ENCODE results near the gene FBLN5. TPM values are rescaled to one million over a fixed set of nuclear protein-coding genes. Genes with fewer than 3 reads are reported as not detected.
A peak's percentile ranks its signal among the peaks of the same experiment; 100 is the strongest.

FBLN5 gene
- total and polyA plus RNA-seq, 9 of the 15 experiments (the other 6 are each of a cell fraction or from before 2014, with no cell fraction given) = 0.11 to 0.22 TPM; not detected in 7

- peak; percentile 47 to 64 (median 51); a peak in 5 of 6 replicates for TF ChIP-seq CTCF (IDR thresholded peaks at IDR 0.05 in 2 of 3, conservative IDR thresholded peaks at IDR 0.05 in 1 of 3; ENCODE audit: insufficient read depth in 2 of 3, low read depth in 1 of 3, low read length in 3 of 3)
Measured at GRCh38 chr14:91858536-91859275, 88.8 kb downstream of the FBLN5 start (continued).

- Histone ChIP-seq H3K4me1 (replicated peaks in 1 of 2; ENCODE audit: control insufficient read depth in 2 of 2, insufficient read depth in 2 of 2, low read length in 2 of 2) (peaks cover 0 to 2% of the 10 kb centered on the region in 2 experiments; a peak in 2 of 5 replicates), H3K9me3 (replicated peaks; ENCODE audit: control insufficient read depth, insufficient read depth, low read depth, low read length) (no peaks in the 10 kb centered on the region), H3K27me3 (ENCODE audit: control insufficient read depth in 2 of 2, insufficient read depth in 2 of 2, low read length in 2 of 2) (no peaks in the 10 kb centered on the region), H3K79me2 (ENCODE audit: control insufficient read depth, insufficient read depth, low read length) (no peaks in the 10 kb centered on the region), H3K36me3 (ENCODE audit: control insufficient read depth, insufficient read depth, low read length) (no peaks in the 10 kb centered on the region), H3K27ac (ENCODE audit: extremely low read depth, low read depth, low read length) (no peak overlapping the region), H3K9ac (ENCODE audit: insufficient read depth in 1 of 2, low read depth in 2 of 2, low read length in 2 of 2) (no peak overlapping the region), H3K4me3 (no peak overlapping the region), H3K9me1 (ENCODE audit: control insufficient read depth, insufficient read depth, low read length) (no peaks in the 10 kb centered on the region), H2AFZ (ENCODE audit: low read depth, low read length) (no peak overlapping the region), H3K4me2 (ENCODE audit: insufficient read depth, low read length) (no peak overlapping the region), H4K20me1 (replicated peaks; ENCODE audit: control insufficient read depth, insufficient read depth, low read length) (no peaks in the 10 kb centered on the region)
- ChIA-PET POLR2A (no interaction called here), CTCF (ENCODE audit: low intra/inter-chr PET ratio) (no interaction called here)
- FAIRE-seq (no peak), DNase-seq (ENCODE audit: extremely low read depth in 1 of 4, low spot score in 3 of 4) (no peak), ATAC-seq (no peak)
- in situ Hi-C loops (cut with MboI) = no loop called here
- 67% methylated on average over 2 of the region's 2 CpGs for WGBS (ENCODE audit: insufficient coverage, low coverage, missing lambda C conversion rate)
- intact Hi-C loops (cut with micrococcal nuclease) = loop anchor here (2.0 kb wide), 1 partner anchor 207 kb away; no protein-coding TSS in a partner anchor
- BruUV-seq (replicated peaks) = no TSS peak
- TF ChIP-seq ZNF76 (CRISPR knock-in tag; IDR thresholded peaks at IDR 0.05; ENCODE audit: borderline replicate concordance) (no peak), ERF (CRISPR knock-in tag; IDR thresholded peaks at IDR 0.05) (no peak), NFE2 (IDR thresholded peaks at IDR 0.05; ENCODE audit: low read depth) (no peak), SFPQ (IDR thresholded peaks at IDR 0.05; ENCODE audit: low read depth, low read length) (no peak), ZFPM2 (CRISPR knock-in tag; IDR thresholded peaks at IDR 0.05) (no peak), PTRF (tag; IDR thresholded peaks at IDR 0.05) (no peak), ARID2 (IDR thresholded peaks at IDR 0.05) (no peak), ESRRA (IDR thresholded peaks at IDR 0.05; ENCODE audit: borderline replicate concordance, low read depth) (no peak), TCF3 (CRISPR knock-in tag; IDR thresholded peaks at IDR 0.05) (no peak), SP1 (CRISPR knock-in tag; IDR thresholded peaks at IDR 0.05) (no peak)
Measured at GRCh38 chr14:91857614-91858013, 89.9 kb downstream of the FBLN5 start.

Measured in K562 (cell line).